ENCODE results near the gene PPP2R3B.
A peak's percentile ranks its signal among the peaks of the same experiment; 100 is the strongest.

Gene PPP2R3B

DNA sequence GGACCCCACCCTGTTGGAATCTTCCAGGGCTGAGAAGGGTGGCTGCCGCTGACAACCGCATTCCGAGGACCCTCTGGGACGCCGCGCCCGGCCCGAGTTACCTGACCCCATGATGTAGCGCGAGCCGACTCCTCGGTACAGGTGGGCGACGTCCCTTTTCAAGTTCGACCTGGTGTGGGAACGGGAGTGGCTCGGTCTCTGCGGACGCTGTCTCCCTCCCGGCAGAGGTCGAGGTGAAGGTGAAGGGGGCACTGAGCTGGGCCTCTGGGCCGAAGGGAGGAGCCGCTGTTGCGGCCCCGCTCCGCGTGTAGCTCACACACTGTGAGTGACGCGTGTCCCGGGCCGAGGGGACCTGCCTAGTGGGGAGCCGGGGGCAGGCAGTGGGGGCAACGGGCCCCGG lies 72.7 kb downstream of the PPP2R3B start:
- ChIA-PET POLR2A (ENCODE audit: low non-redundant PET) (no interaction called here), CTCF (no interaction called here)
- no peak for DNase-seq (ENCODE audit: low spot score)
- TF ChIP-seq, protein P1, sequence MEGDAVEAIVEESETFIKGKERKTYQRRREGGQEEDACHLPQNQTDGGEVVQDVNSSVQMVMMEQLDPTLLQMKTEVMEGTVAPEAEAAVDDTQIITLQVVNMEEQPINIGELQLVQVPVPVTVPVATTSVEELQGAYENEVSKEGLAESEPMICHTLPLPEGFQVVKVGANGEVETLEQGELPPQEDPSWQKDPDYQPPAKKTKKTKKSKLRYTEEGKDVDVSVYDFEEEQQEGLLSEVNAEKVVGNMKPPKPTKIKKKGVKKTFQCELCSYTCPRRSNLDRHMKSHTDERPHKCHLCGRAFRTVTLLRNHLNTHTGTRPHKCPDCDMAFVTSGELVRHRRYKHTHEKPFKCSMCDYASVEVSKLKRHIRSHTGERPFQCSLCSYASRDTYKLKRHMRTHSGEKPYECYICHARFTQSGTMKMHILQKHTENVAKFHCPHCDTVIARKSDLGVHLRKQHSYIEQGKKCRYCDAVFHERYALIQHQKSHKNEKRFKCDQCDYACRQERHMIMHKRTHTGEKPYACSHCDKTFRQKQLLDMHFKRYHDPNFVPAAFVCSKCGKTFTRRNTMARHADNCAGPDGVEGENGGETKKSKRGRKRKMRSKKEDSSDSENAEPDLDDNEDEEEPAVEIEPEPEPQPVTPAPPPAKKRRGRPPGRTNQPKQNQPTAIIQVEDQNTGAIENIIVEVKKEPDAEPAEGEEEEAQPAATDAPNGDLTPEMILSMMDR (conservative IDR thresholded peaks at IDR 0.05; ENCODE audit: low read depth) = no peak
- 0 out of 2 replicates have a peak overlapping the region, but pooled peaks have one; percentile 4 for H3K27ac ChIP-seq

DNA sequence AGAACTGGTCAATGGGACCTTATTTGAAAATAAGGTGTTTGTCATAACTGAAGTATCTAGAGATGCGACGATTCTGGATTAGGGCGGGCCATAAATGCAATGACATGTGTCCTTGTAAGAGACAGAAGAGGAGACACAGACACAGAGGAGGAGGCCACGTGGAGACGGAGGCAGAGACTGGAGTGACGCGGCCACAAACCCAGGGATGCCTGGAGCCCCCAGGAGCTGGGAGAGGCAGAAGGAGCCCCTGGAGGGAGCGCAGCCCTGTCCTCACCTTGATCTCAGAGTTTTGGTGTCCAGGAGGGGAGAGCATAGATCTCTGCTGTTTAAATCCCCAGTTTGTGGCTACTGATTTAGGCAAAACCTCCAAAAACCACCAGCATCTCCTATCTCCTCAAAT lies 73.2 kb downstream of the PPP2R3B start:
- DNase-seq (ENCODE audit: low spot score) = no peak
- H3K27ac ChIP-seq = 0 out of 2 replicates have a peak overlapping the region, but pooled peaks have one; percentile 4
- POLR2A ChIA-PET (ENCODE audit: low non-redundant PET) = no interaction called here
- TF ChIP-seq, protein P1 (conservative IDR thresholded peaks at IDR 0.05; ENCODE audit: low read depth) = no peak
- CTCF ChIA-PET = no interaction called here

DNA sequence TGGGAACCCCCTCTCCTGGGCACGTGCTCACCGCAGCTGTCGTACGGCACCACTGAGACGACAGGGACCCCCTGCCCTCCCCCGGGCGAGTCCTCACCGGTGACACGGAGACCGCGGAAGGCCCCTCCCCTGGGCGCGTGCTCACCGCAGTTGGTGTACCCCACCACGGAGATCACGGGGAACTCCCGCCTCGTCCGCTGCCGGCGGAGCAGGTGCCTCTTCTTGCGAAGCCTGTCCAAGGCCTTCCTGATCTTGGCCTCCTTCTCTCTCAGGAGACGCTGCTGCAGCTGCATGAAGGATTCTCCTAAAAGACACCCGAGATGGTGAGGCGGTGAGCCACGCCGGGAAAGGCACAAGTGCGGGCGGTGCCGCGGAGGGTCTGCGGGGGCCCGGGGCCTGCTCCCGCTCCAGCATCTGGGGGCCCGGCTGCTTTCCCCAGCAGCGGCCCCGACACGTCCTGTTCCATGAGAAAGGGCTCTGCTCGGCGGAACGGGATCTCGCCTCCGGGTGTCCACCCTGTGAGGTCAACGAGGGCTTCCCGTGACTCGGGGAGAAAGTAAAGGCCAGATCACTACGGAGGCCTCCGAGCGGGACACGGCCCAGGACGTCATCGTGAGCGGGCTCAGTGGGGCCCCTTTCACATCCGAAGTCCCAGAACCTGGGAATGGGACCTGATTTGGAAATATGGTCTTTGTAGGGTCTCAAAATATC lies 73.9 kb downstream of the PPP2R3B start:
- ChIA-PET POLR2A (ENCODE audit: low non-redundant PET) (no interaction called here), CTCF (no interaction called here)
- no peak overlapping the region for H3K27ac ChIP-seq
- no peak for DNase-seq (ENCODE audit: low spot score)
- TF ChIP-seq, protein P1 (conservative IDR thresholded peaks at IDR 0.05; ENCODE audit: low read depth) = no peak

DNA sequence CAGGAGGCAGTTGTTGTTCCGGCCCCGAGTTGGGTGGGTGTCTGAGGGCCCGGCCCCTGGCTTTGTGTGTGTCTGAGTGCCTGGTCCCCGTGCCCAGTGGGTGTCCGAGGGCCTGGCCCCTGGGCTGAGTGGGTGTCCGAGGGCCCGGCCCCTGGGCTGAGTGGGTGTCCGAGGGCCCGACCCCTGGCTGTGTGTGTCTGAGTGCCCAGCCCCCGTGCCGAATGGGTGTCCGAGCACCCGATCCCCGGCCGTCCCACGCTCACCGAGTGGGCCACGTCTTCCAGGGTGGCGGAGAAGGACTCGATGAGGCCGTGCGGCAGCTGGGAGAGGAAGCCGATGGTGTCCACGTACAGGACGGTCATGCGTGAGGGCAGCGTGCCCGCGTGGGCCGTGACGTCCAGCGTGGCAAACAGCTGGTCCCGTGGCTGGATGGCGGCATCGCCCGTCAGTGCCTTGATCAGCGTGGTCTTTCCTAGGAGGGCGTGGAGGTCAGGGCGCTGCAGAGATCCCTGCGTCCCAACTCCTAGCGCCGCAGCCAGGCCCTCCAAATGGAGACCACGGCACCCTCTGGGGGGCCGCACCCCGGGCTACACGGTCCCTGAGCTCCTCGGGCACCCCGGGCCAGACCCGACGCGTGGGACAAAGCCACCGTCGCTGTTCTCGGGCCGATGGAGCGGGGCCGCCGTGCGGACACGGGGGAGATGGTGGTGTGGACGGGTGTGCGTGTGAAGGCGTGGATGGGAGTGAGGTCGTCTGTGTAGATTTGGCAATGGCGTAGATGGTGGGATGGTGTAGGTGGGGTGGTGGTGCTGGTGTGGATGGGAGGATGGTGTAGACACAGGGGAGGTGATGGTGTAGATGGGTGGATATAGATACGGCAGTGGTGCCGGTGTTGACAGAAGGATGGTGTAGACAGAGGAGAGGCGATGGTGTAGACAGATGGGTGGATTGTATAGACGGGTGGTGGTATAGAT lies 75.3 kb downstream of the PPP2R3B start:
- POLR2A ChIA-PET (ENCODE audit: low non-redundant PET) = no interaction called here
- TF ChIP-seq, protein P1 (conservative IDR thresholded peaks at IDR 0.05; ENCODE audit: low read depth) = no peak

DNA sequence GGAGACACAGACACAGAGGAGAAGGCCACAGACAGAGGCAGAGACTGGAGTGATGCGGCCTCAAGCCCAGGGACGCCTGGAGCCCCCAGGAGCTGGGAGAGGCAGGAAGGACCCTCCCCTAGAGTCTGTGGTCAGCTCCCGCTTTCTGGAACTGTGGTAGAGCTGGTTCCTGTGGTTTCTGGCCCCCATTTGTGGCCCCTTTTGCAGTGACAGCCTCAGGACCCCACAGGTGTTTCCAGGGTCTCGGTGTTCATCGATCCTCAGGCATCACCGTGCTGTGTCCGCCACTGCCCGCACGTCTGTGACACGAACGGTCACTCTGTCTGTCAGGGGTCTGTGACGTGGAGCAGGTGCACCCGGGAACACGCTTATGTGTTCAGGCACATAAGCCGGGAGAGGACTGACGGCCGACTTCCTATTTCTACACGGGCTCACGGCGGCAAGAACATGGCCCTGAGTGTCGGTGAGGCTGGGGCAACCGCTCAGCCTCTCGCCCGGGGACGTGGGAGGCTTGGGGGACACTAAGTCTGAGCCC lies 76.0 kb downstream of the PPP2R3B start:
- no peak for DNase-seq (ENCODE audit: low spot score)
- H3K27ac ChIP-seq = no peak overlapping the region
- TF ChIP-seq, protein P1 (conservative IDR thresholded peaks at IDR 0.05; ENCODE audit: low read depth) = no peak
- CTCF ChIA-PET = no interaction called here
- POLR2A ChIA-PET (ENCODE audit: low non-redundant PET) = no interaction called here

More for the DNA sequence above, 75.3 kb downstream of the PPP2R3B start:
- CTCF ChIA-PET = no interaction called here
- H3K27ac ChIP-seq = no peak overlapping the region
- no peak for DNase-seq (ENCODE audit: low spot score)

DNA sequence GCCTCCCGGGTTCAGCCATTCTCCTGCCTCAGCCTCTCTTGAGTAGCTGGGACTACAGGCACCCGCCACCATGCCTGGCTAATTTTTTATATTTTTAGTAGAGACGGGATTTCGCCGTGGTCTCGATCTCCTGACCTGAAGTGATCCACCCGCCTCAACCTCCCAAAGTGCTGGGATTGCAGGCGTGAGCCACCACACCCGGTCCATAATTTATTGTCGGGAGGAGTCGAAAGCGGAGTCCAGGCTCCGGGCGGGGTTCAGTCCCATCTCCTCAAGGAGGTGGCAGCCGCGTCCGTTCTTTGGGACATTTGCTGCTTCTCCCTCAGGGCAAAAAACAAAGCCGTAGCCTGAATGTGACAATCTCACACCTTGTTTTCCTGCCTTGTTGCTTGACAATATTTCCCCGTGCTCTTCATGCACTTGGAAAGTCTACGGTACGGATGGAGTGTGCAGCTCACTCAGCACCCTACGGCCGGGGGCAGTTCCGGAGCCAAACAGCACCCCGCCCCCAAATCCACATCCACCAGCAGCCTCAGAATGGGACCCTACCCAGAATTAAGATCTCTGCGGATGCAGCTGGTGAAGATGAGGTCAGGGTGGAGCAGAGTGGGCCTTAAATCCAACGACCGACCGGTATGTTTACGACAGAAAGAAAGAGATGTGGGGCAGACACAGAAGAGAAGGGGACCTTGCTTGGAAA lies 77.7 kb downstream of the PPP2R3B start:
- POLR2A ChIA-PET (ENCODE audit: low non-redundant PET) = no interaction called here
- CTCF ChIA-PET = no interaction called here
- H3K27ac ChIP-seq = no peak overlapping the region
- TF ChIP-seq, protein P1 (conservative IDR thresholded peaks at IDR 0.05; ENCODE audit: low read depth) = no peak
- DNase-seq (ENCODE audit: low spot score) = no peak

Measured in RWPE1 (cell line).